Measurements from ENCODE around the gene TMEM242. TPM values are rescaled to one million over a fixed set of nuclear protein-coding genes. Genes with fewer than 3 reads are reported as not detected.

The TMEM242 gene
- total RNA-seq, 1 donor from 2014 or later = 9.9 TPM

GRCh38 chr6:157288575-157288974, 34.7 kb downstream of the TMEM242 start:
- Histone ChIP-seq H3K4me3 (no peak overlapping the region), H3K27me3 (no peaks in the 10 kb centered on the region), H3K27ac (no peak overlapping the region), H3K36me3 (peaks cover 24% of the 10 kb centered on the region), H3K4me1 (no peaks in the 10 kb centered on the region), H3K9me3 (no peaks in the 10 kb centered on the region)
- TF ChIP-seq, protein P1, sequence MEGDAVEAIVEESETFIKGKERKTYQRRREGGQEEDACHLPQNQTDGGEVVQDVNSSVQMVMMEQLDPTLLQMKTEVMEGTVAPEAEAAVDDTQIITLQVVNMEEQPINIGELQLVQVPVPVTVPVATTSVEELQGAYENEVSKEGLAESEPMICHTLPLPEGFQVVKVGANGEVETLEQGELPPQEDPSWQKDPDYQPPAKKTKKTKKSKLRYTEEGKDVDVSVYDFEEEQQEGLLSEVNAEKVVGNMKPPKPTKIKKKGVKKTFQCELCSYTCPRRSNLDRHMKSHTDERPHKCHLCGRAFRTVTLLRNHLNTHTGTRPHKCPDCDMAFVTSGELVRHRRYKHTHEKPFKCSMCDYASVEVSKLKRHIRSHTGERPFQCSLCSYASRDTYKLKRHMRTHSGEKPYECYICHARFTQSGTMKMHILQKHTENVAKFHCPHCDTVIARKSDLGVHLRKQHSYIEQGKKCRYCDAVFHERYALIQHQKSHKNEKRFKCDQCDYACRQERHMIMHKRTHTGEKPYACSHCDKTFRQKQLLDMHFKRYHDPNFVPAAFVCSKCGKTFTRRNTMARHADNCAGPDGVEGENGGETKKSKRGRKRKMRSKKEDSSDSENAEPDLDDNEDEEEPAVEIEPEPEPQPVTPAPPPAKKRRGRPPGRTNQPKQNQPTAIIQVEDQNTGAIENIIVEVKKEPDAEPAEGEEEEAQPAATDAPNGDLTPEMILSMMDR (IDR thresholded peaks at IDR 0.05) = no peak
- DNase-seq (no peak), ATAC-seq (no peak)
- intact Hi-C loops (cut with DNase I) = no loop called here

GRCh38 chr6:157287923-157288322, 35.4 kb downstream of the TMEM242 start:
- TF ChIP-seq, protein P1 (IDR thresholded peaks at IDR 0.05) = no peak
- H3K27ac ChIP-seq = no peak overlapping the region
- no peaks in the 10 kb centered on the region for H3K27me3 ChIP-seq
- ATAC-seq (no peak), DNase-seq (no peak)
- intact Hi-C loops (cut with DNase I) = no loop called here
- H3K4me1 ChIP-seq = no peaks in the 10 kb centered on the region
- no peaks in the 10 kb centered on the region for H3K9me3 ChIP-seq
- H3K36me3 ChIP-seq = peaks cover 24% of the 10 kb centered on the region
- no peak overlapping the region for H3K4me3 ChIP-seq

DNA sequence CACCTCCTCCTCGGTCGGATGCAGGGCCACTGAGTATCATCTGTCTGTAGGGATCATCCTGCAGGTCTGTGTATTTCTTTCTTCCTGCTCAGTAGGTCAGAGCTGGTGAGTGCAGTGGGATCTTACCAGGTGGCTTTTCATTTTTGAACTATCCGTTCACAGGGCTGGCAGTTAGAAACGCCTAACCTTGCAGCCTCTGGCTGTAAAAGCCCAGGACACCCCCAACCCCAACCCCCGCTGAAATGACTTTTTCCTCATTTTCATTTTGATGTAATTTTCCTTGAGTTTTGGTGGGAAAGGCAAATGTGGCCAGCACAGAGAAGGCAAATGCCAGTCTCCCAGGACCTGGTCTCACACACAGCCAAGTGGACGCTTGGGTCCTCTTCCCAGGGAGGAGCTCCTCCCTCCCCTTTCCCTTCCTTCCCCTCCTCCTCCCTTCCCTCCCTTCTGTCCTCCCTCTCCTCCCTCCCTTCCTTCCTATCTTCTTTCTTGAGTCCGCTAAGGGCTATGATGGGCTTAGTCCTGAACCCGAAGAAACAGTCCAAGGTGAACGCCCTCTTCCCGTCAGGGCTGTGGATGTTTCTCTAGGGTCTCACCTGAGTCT, 36.0 kb downstream of the TMEM242 start:
- ATAC-seq (no peak), DNase-seq (no peak)
- Histone ChIP-seq H3K36me3 (peaks cover 20% of the 10 kb centered on the region), H3K4me1 (no peaks in the 10 kb centered on the region), H3K4me3 (no peak overlapping the region), H3K27ac (no peak overlapping the region), H3K27me3 (no peaks in the 10 kb centered on the region), H3K9me3 (no peaks in the 10 kb centered on the region)
- intact Hi-C loops (cut with DNase I) = no loop called here
- TF ChIP-seq, protein P1 (IDR thresholded peaks at IDR 0.05) = no peak

DNA sequence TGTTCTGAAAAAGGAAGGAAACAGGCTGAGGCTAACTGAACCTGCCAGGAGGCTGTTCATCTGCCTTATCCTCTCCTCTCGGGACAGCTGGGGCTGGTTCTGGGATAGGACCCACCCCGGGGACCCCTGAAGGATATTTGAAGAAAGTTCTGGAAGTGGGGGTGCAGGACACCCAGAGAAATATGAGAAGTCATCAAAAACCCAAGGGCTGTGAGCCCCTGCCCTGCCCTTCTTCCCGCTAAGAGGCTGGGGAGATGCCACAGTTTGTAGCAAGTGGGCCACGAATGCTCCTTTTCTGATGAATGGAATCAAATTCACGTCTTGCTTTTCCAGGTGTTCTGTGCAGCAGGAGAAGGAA, 37.9 kb downstream of the TMEM242 start:
- TF ChIP-seq, protein P1 (IDR thresholded peaks at IDR 0.05) = no peak
- H3K27ac ChIP-seq = no peak overlapping the region
- intact Hi-C loops (cut with DNase I) = no loop called here
- H3K9me3 ChIP-seq = no peaks in the 10 kb centered on the region
- no peak overlapping the region for H3K4me3 ChIP-seq
- H3K27me3 ChIP-seq = no peaks in the 10 kb centered on the region
- no peaks in the 10 kb centered on the region for H3K4me1 ChIP-seq
- ATAC-seq = no peak
- H3K36me3 ChIP-seq = peaks cover under 1% of the 10 kb centered on the region
- no peak for DNase-seq

- TF ChIP-seq, protein P1 (IDR thresholded peaks at IDR 0.05) = no peak
- intact Hi-C loops (cut with DNase I) = no loop called here
- Histone ChIP-seq H3K4me3 (no peak overlapping the region), H3K4me1 (no peaks in the 10 kb centered on the region), H3K27me3 (no peaks in the 10 kb centered on the region), H3K27ac (no peak overlapping the region), H3K36me3 (no peaks in the 10 kb centered on the region), H3K9me3 (no peaks in the 10 kb centered on the region)
- DNase-seq = no peak
- no peak for ATAC-seq
Observed at GRCh38 chr6:157284738-157285421, 38.4 kb downstream of the TMEM242 start.

Data from upper lobe of right lung (tissue), 1 donor.